GM12878 (cell line): Measurements from ENCODE around the gene LTB.

Source experiments
- CHD2 ChIP-seq: IDR thresholded peaks from 2 replicates; pipeline ENCODE4 v1.6.1; 2011; ENCODE audit warnings: low read depth, low read length, improper control_type of control experiment, borderline replicate concordance
- CTCF ChIP-seq, 3 experiments: IDR thresholded peaks in 2 of 3; conservative IDR thresholded peaks in 1 of 3; 2 replicates each; pipeline ENCODE4 v1.5.1; 2011; ENCODE audit warnings: low read depth in 3 of 3, low read length in 3 of 3, mild to moderate bottlenecking in 3 of 3, control low read depth in 2 of 3, moderate library complexity in 2 of 3, inconsistent platforms in 1 of 3, mixed read lengths in 1 of 3; ENCODE audit not compliant: control insufficient read depth in 2 of 3, insufficient read depth in 1 of 3; ENCODE audit errors: extremely low read depth in 1 of 3
- HDGF ChIP-seq: fragments of 450-650 bp; IDR thresholded peaks from 2 replicates; pipeline ENCODE4 v1.6.1; 2016; ENCODE audit warnings: antibody characterized with exemption
- MXI1 ChIP-seq: fragments of 150-350 bp; IDR thresholded peaks from 2 replicates; pipeline ENCODE4 v1.6.1; 2011; ENCODE audit warnings: low read depth, mild to moderate bottlenecking, inconsistent platforms, low read length, improper control_type of control experiment
- PBX3 ChIP-seq: IDR thresholded peaks from 2 replicates; pipeline ENCODE4 v1.6.1; 2011; ENCODE audit warnings: mild to moderate bottlenecking, low read depth, low read length, moderate library complexity; ENCODE audit not compliant: insufficient replicate concordance
- POLR2AphosphoS5 ChIP-seq: IDR thresholded peaks from 2 replicates; pipeline ENCODE4 v1.6.1; 2011; ENCODE audit warnings: mild to moderate bottlenecking, low read length, inconsistent platforms
- RAD51 ChIP-seq: fragments of 450-650 bp; IDR thresholded peaks from 2 replicates; pipeline ENCODE4 v1.6.1; 2016; ENCODE audit warnings: moderate library complexity, mild to moderate bottlenecking, inconsistent platforms
- ZNF384 ChIP-seq: IDR thresholded peaks from 2 replicates; pipeline ENCODE4 v1.6.1; 2012; ENCODE audit warnings: low read depth, mild to moderate bottlenecking, low read length, improper control_type of control experiment, borderline replicate concordance

GRCh38 chr6:31631209-31631608 is 49.0 kb upstream of the LTB start:
- TF ChIP-seq CHD2, result no peak
- no peak for TF ChIP-seq CTCF (IDR thresholded peaks at IDR 0.05 in 2 of 3, conservative IDR thresholded peaks at IDR 0.05 in 1 of 3; ENCODE audit: control insufficient read depth in 2 of 3, extremely low read depth in 1 of 3, insufficient read depth in 1 of 3, low read depth in 3 of 3, low read length in 3 of 3)
- TF ChIP-seq MXI1, result no peak
- TF ChIP-seq RAD51, result no peak
- no peak for TF ChIP-seq ZNF384
- TF ChIP-seq HDGF, result no peak
- TF ChIP-seq POLR2AphosphoS5, result no peak
- TF ChIP-seq PBX3, result no peak
